CD4-positive, alpha-beta T cell treated with Interleukin-10 for 1 hour (primary cell): ENCODE results near the gene ZBTB32.
A peak's percentile ranks its signal among the peaks of the same experiment; 100 is the strongest.

Source experiments
- DNase-seq: peaks from one replicate; pipeline ENCODE4 v3.0.0-alpha.2; 2020

Gene ZBTB32

GRCh38 chr19:35754370-35755130 is 50.2 kb downstream of the ZBTB32 start:
- DNase-seq: no peak

GRCh38 chr19:35755131-35755549 is 50.8 kb downstream of the ZBTB32 start:
- DNase-seq: no peak

- peak; percentile 72 for DNase-seq
Observed at GRCh38 chr19:35755550-35756376, 51.4 kb downstream of the ZBTB32 start.

- no peak for DNase-seq
Observed at GRCh38 chr19:35756377-35757230, 52.2 kb downstream of the ZBTB32 start, which contains the start of gene HSPB6. Gene HSPB6, minus strand, starts transcription at chr19:35757029. Its CDS starts 21 bp downstream, at chr19:35757008.

- DNase-seq: no peak
Observed at GRCh38 chr19:35757231-35757748, 52.9 kb downstream of the ZBTB32 start.

GRCh38 chr19:35757749-35758608 is 53.6 kb downstream of the ZBTB32 start, which contains the start of gene PROSER3:
Gene PROSER3, plus strand, starts transcription at chr19:35758176. Its CDS starts 40 bp downstream, at chr19:35758216.
- DNase-seq: peak; percentile 100

- no peak for DNase-seq
Observed at GRCh38 chr19:35759697-35760096, 55.3 kb downstream of the ZBTB32 start.

GRCh38 chr19:35760711-35761349 is 56.5 kb downstream of the ZBTB32 start:
- no peak for DNase-seq

- no peak for DNase-seq
Observed at GRCh38 chr19:35764432-35765315, 60.3 kb downstream of the ZBTB32 start.
